ENCODE data around the gene SUOX. TPM values are rescaled to one million over a fixed set of nuclear protein-coding genes. Genes with fewer than 3 reads are reported as not detected.

The SUOX gene
- total RNA-seq (26.9 and 30.2 TPM in 2 replicates), polyA plus RNA-seq (19.7 and 25.6 TPM in 2 replicates)

- Histone ChIP-seq H3K9me3 (ENCODE audit: low read depth) (no peaks in the 10 kb centered on the region), H3K27me3 (no peaks in the 10 kb centered on the region), H3K4me3 (peak within 1 kb of the TSS; percentile 18), H3K4me2 (peak within 1 kb of the TSS; percentile 76), H3K27ac (peak within 1 kb of the TSS; percentile 67), H4K20me1 (ENCODE audit: insufficient read depth, poor library complexity, severe bottlenecking) (no peaks in the 10 kb centered on the region), H3K4me1 (ENCODE audit: insufficient read depth) (peaks cover 12% of the 10 kb centered on the region), H3K36me3 (replicated peaks; ENCODE audit: insufficient read depth, low read depth) (no peaks in the 10 kb centered on the region), H3K9me2 (replicated peaks; ENCODE audit: insufficient read depth) (no peaks in the 10 kb centered on the region), H2AFZ (no peak within 1 kb of the TSS), H3K79me2 (peaks cover 17% of the 10 kb centered on the region)
- DNase-seq (ENCODE audit: low spot score): peak; percentile 97
- TF ChIP-seq EZH2phosphoT487 (IDR thresholded peaks at IDR 0.05; ENCODE audit: low read depth, severe bottlenecking, unreplicated experiment) (no peak), CTCF (IDR thresholded peaks at IDR 0.05; ENCODE audit: poor library complexity) (no peak)
- WGBS (ENCODE audit: low lambda C conversion rate, missing lambda C conversion rate): 4% methylated on average over 27 of the region's 27 CpGs
Measured at GRCh38 chr12:55996715-55997534, at the start of gene SUOX. TSS of gene SUOX (plus strand) at chr12:55997276. CDS start at chr12:56002222, 4,946 bp downstream.

- Histone ChIP-seq H3K27me3 (no peaks in the 10 kb centered on the region), H3K4me1 (ENCODE audit: insufficient read depth) (peaks cover 18% of the 10 kb centered on the region), H3K36me3 (replicated peaks; ENCODE audit: insufficient read depth, low read depth) (no peaks in the 10 kb centered on the region), H3K9me3 (ENCODE audit: low read depth) (no peaks in the 10 kb centered on the region), H3K27ac (peak overlapping the region; percentile 16), H2AFZ (no peak overlapping the region), H3K9me2 (replicated peaks; ENCODE audit: insufficient read depth) (no peaks in the 10 kb centered on the region), H3K4me2 (no peak overlapping the region), H4K20me1 (ENCODE audit: insufficient read depth, poor library complexity, severe bottlenecking) (no peaks in the 10 kb centered on the region), H3K4me3 (no peak overlapping the region), H3K79me2 (no peaks in the 10 kb centered on the region)
- no peak for TF ChIP-seq CTCF (IDR thresholded peaks at IDR 0.05; ENCODE audit: poor library complexity)
- DNase-seq (ENCODE audit: low spot score): no peak
- 88% methylated on average over 4 of the region's 4 CpGs for WGBS (ENCODE audit: low lambda C conversion rate, missing lambda C conversion rate)
Measured at GRCh38 chr12:55955344-55955743, 41.7 kb upstream of the SUOX start.

- TF ChIP-seq CTCF (IDR thresholded peaks at IDR 0.05; ENCODE audit: poor library complexity) (peak; percentile 39), EZH2phosphoT487 (IDR thresholded peaks at IDR 0.05; ENCODE audit: low read depth, severe bottlenecking, unreplicated experiment) (no peak), EZH2 (IDR thresholded peaks at IDR 0.05; ENCODE audit: borderline replicate concordance) (no peak)
- Histone ChIP-seq H3K9me3 (ENCODE audit: low read depth) (no peaks in the 10 kb centered on the region), H2AFZ (no peak overlapping the region), H3K79me2 (no peaks in the 10 kb centered on the region), H3K4me1 (ENCODE audit: insufficient read depth) (peaks cover 18% of the 10 kb centered on the region), H3K4me2 (peak overlapping the region; percentile 12), H3K27me3 (no peaks in the 10 kb centered on the region), H4K20me1 (ENCODE audit: insufficient read depth, poor library complexity, severe bottlenecking) (no peaks in the 10 kb centered on the region), H3K4me3 (no peak overlapping the region), H3K36me3 (replicated peaks; ENCODE audit: insufficient read depth, low read depth) (no peaks in the 10 kb centered on the region), H3K27ac (peak overlapping the region; percentile 38), H3K9me2 (replicated peaks; ENCODE audit: insufficient read depth) (no peaks in the 10 kb centered on the region)
- 81% methylated on average over 6 of the region's 6 CpGs for WGBS (ENCODE audit: low lambda C conversion rate, missing lambda C conversion rate)
- peak; percentile 84 for DNase-seq (ENCODE audit: low spot score)
Measured at GRCh38 chr12:55955800-55956508, 41.1 kb upstream of the SUOX start.

Data from hepatocyte (in vitro differentiated cells).